C4-2B (cell line): ENCODE data around the gene CLMP.

Experiments
- ZFX ChIP-seq: fragments of 450-650 bp; IDR thresholded peaks from 2 replicates; pipeline ENCODE4 v1.6.1; 2017
- TF ChIP-seq, protein P1 (sequence below): fragments of 450-650 bp; conservative IDR thresholded peaks from 2 replicates; pipeline ENCODE4 v1.5.1; 2017; ENCODE audit warnings: mild to moderate bottlenecking

DNA sequence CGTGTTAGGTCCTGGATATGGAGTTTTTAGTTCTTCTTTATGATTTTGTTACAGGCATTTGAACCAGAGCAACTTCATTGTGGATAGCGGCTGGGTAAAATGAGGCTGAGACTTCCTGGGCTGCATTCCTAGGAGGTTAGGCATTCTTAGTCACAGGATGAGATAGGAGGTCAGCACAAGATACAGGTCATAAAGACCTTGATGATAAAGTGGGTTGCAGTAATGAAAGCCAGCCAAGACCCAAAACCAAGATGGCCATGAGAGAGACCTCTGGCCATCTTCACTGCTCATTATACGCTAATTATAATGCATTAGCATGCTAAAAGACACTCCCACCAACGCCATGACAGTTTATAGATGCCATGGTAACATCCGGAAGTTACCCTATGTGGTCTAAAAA lies 23.4 kb upstream of the CLMP start:
- TF ChIP-seq, protein P1, sequence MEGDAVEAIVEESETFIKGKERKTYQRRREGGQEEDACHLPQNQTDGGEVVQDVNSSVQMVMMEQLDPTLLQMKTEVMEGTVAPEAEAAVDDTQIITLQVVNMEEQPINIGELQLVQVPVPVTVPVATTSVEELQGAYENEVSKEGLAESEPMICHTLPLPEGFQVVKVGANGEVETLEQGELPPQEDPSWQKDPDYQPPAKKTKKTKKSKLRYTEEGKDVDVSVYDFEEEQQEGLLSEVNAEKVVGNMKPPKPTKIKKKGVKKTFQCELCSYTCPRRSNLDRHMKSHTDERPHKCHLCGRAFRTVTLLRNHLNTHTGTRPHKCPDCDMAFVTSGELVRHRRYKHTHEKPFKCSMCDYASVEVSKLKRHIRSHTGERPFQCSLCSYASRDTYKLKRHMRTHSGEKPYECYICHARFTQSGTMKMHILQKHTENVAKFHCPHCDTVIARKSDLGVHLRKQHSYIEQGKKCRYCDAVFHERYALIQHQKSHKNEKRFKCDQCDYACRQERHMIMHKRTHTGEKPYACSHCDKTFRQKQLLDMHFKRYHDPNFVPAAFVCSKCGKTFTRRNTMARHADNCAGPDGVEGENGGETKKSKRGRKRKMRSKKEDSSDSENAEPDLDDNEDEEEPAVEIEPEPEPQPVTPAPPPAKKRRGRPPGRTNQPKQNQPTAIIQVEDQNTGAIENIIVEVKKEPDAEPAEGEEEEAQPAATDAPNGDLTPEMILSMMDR = no peak
- TF ChIP-seq ZFX = no peak
